Naive B cell (primary cell): ENCODE measurements around the gene ZDHHC15. TPM values are rescaled to one million over a fixed set of nuclear protein-coding genes. Genes with fewer than 3 reads are reported as not detected.
"Not testable (repeated sequence)": the region's sequence is repeated elsewhere in the genome, so short reads cannot be mapped to it uniquely, and the experiment has no call there.

Source experiments
- ATAC-seq, 2 donors: fragments of 150-1000 bp; cut with Tn5 transposase; 2 replicates each; pipeline ENCODE4 v1.10.0; 2021; ENCODE audit warnings: low read depth in 2 of 2, mild to moderate bottlenecking in 2 of 2, moderate library complexity in 2 of 2
- DNase-seq: peaks from one replicate; pipeline ENCODE4 v3.0.0; 2022
- H3K27ac Mint-ChIP-seq, 6 donors: one replicate each; pipeline ENCODE4 v1.8.0; 2020 to 2022; ENCODE audit warnings: mild to moderate bottlenecking in 6 of 6, mixed read lengths in 6 of 6, moderate library complexity in 5 of 6, inconsistent platforms in 2 of 6
- H3K27me3 Mint-ChIP-seq, 3 donors: one replicate each; pipeline ENCODE4 v1.8.0; 2021 to 2022; ENCODE audit warnings: mixed read lengths in 3 of 3, mild to moderate bottlenecking in 1 of 3
- H3K36me3 Mint-ChIP-seq, 2 donors: one replicate each; pipeline ENCODE4 v1.8.0; 2020 to 2022; ENCODE audit warnings: mixed read lengths in 2 of 2, inconsistent platforms in 1 of 2, mild to moderate bottlenecking in 1 of 2
- H3K4me1 Mint-ChIP-seq, 3 donors: one replicate each; pipeline ENCODE4 v1.8.0; 2020 to 2022; ENCODE audit warnings: mixed read lengths in 3 of 3, inconsistent platforms in 1 of 3, mild to moderate bottlenecking in 1 of 3, moderate library complexity in 1 of 3
- H3K4me3 Mint-ChIP-seq, 8 donors: one replicate each; pipeline ENCODE4 v1.8.0; 2020 to 2022; ENCODE audit warnings: mild to moderate bottlenecking in 8 of 8, mixed read lengths in 8 of 8, moderate library complexity in 8 of 8, inconsistent platforms in 2 of 8
- H3K9me3 Mint-ChIP-seq, 7 donors: one replicate each; pipeline ENCODE4 v1.8.0; 2020 to 2022; ENCODE audit warnings: mixed read lengths in 7 of 7, mild to moderate bottlenecking in 5 of 7, inconsistent platforms in 2 of 7, moderate library complexity in 1 of 7
- polyA plus RNA-seq, 6 donors: library from polyadenylated mRNA; unstranded; fragments of 300-500 nt; fragmentation: Illumina TruSeq; gene quantifications; one replicate each; pipeline ENCODE4 v1.2.3, GENCODE V29; 2021; ENCODE audit warnings: low read depth in 6 of 6

The ZDHHC15 gene
- polyA plus RNA-seq, 6 donors from 2014 or later, result not detected

- peaks cover 13 to 21% of the 10 kb centered on the region in 2 donors for H3K36me3 Mint-ChIP-seq
- ATAC-seq, result no peak
- no peak overlapping the region for H3K4me3 Mint-ChIP-seq
- H3K4me1 Mint-ChIP-seq, result no peaks in the 10 kb centered on the region
- no peak overlapping the region for H3K27ac Mint-ChIP-seq
- H3K27me3 Mint-ChIP-seq, result no peaks in the 10 kb centered on the region
- peaks cover 0 to 21% (median 12%) of the 10 kb centered on the region in 7 donors for H3K9me3 Mint-ChIP-seq
- DNase-seq, result no peak
Measured at GRCh38 chrX:75365243-75365975, 157.4 kb downstream of the ZDHHC15 start.

- DNase-seq, result no peak
- Mint-ChIP-seq H3K4me1 (no peaks in the 10 kb centered on the region), H3K4me3 (no peak overlapping the region), H3K9me3 (peaks cover 0 to 22% (median 9%) of the 10 kb centered on the region in 7 donors), H3K36me3 (peaks cover 13 to 23% of the 10 kb centered on the region in 2 donors), H3K27me3 (no peaks in the 10 kb centered on the region), H3K27ac (no peak overlapping the region)
- ATAC-seq, result no peak
Measured at GRCh38 chrX:75361788-75362187, 161.0 kb downstream of the ZDHHC15 start.

GRCh38 chrX:75348601-75349000 is 174.2 kb downstream of the ZDHHC15 start:
- not testable (repeated sequence) for H3K4me3 Mint-ChIP-seq, DNase-seq, H3K27ac Mint-ChIP-seq, H3K27me3 Mint-ChIP-seq, H3K4me1 Mint-ChIP-seq, ATAC-seq
- peaks cover 9 to 28% of the 10 kb centered on the region in 2 donors for H3K36me3 Mint-ChIP-seq
- H3K9me3 Mint-ChIP-seq, result peaks cover 11 to 43% (median 29%) of the 10 kb centered on the region in 7 donors

- ATAC-seq (no peak), DNase-seq (no peak)
- Mint-ChIP-seq H3K9me3 (peaks cover 0 to 28% (median 13%) of the 10 kb centered on the region in 7 donors), H3K27me3 (no peaks in the 10 kb centered on the region), H3K4me1 (no peaks in the 10 kb centered on the region), H3K4me3 (no peak overlapping the region), H3K27ac (no peak overlapping the region), H3K36me3 (peaks cover 2 to 10% of the 10 kb centered on the region in 2 donors)
Measured at GRCh38 chrX:75337525-75337924, 185.3 kb downstream of the ZDHHC15 start.

- DNase-seq (no peak), ATAC-seq (no peak)
- H3K9me3 Mint-ChIP-seq, result peaks cover 5 to 47% (median 37%) of the 10 kb centered on the region in 7 donors
- H3K4me1 Mint-ChIP-seq, result no peaks in the 10 kb centered on the region
- H3K36me3 Mint-ChIP-seq, result peaks cover 18 to 23% of the 10 kb centered on the region in 2 donors
- H3K4me3 Mint-ChIP-seq, result no peak overlapping the region
- H3K27me3 Mint-ChIP-seq, result no peaks in the 10 kb centered on the region
- H3K27ac Mint-ChIP-seq, result no peak overlapping the region
Measured at GRCh38 chrX:75335127-75335458, 187.7 kb downstream of the ZDHHC15 start.

- H3K27me3 Mint-ChIP-seq, H3K27ac Mint-ChIP-seq, ATAC-seq, H3K4me1 Mint-ChIP-seq, H3K4me3 Mint-ChIP-seq, DNase-seq: not testable (repeated sequence)
- peaks cover 23% of the 10 kb centered on the region in 2 donors for H3K36me3 Mint-ChIP-seq
- H3K9me3 Mint-ChIP-seq, result peaks cover 5 to 52% (median 42%) of the 10 kb centered on the region in 7 donors
Measured at GRCh38 chrX:75334407-75335126, 188.3 kb downstream of the ZDHHC15 start.

- no peak for ATAC-seq
- Mint-ChIP-seq H3K27me3 (no peaks in the 10 kb centered on the region), H3K4me1 (peaks cover 0 to 3% (median 0%) of the 10 kb centered on the region in 3 donors), H3K27ac (no peak overlapping the region), H3K4me3 (no peak overlapping the region), H3K36me3 (peaks cover 48 to 54% of the 10 kb centered on the region in 2 donors), H3K9me3 (peaks cover 6 to 55% (median 41%) of the 10 kb centered on the region in 7 donors)
- DNase-seq, result no peak
Measured at GRCh38 chrX:75327607-75328006, 195.2 kb downstream of the ZDHHC15 start.

Other genes starting within 250 kb of the ZDHHC15 start
- gene UPRT, start 249.0 kb downstream of the ZDHHC15 start, polyA plus RNA-seq, result 10 to 100 TPM; 21.3 to 33.5 (median 25.1) TPM